SK-N-SH treated with all-trans-retinoic acid at 6 μM for 48 hours (cell line): ENCODE measurements around the gene CXXC5.

ENCODE experiments used
- ATAC-seq: fragments of 200-7000 bp; cut with Tn5 transposase; 3 replicates; pipeline ENCODE4 v1.9.1; 2020; ENCODE audit warnings: mild to moderate bottlenecking, moderate library complexity
- ARNTL ChIP-seq: fragments of 450-650 bp; formaldehyde crosslinking; IDR thresholded peaks from 2 replicates; pipeline ENCODE4 v1.5.0; 2020; ENCODE audit warnings: low read depth, mild to moderate bottlenecking, moderate library complexity, borderline replicate concordance
- BACH2 ChIP-seq: fragments of 250-450 bp; sonication (Bioruptor Pico); IDR thresholded peaks from 2 replicates; pipeline ENCODE4 v1.9.0; 2021; ENCODE audit warnings: mild to moderate bottlenecking, borderline replicate concordance
- ESRRG ChIP-seq: fragments of 250-450 bp; sonication (Bioruptor Pico); IDR thresholded peaks from 2 replicates; pipeline ENCODE4 v1.6.1; 2021; ENCODE audit warnings: mild to moderate bottlenecking
- GLIS3 ChIP-seq: fragments of 250-450 bp; sonication (Bioruptor Pico); IDR thresholded peaks from 2 replicates; pipeline ENCODE4 v1.5.0; 2020; ENCODE audit warnings: mild to moderate bottlenecking, moderate library complexity
- ISL1 ChIP-seq: fragments of 250-450 bp; sonication (Bioruptor Pico); IDR thresholded peaks from 2 replicates; pipeline ENCODE4 v2.1.2; 2022; ENCODE audit warnings: mild to moderate bottlenecking, moderate library complexity
- OSR1 ChIP-seq: fragments of 250-450 bp; sonication (Bioruptor Pico); IDR thresholded peaks from 2 replicates; pipeline ENCODE4 v1.8.0; 2022; ENCODE audit warnings: moderate library complexity, mild to moderate bottlenecking, inconsistent platforms
- PPARA ChIP-seq: fragments of 250-450 bp; sonication (Bioruptor Pico); IDR thresholded peaks from 2 replicates; pipeline ENCODE4 v1.5.0; 2020; ENCODE audit warnings: mild to moderate bottlenecking, borderline replicate concordance
- RARB ChIP-seq: fragments of 250-450 bp; sonication (Bioruptor Pico); IDR thresholded peaks from 2 replicates; pipeline ENCODE4 v1.8.0; 2021; ENCODE audit warnings: mild to moderate bottlenecking, moderate library complexity
- SNAI2 ChIP-seq: fragments of 250-450 bp; sonication (Bioruptor Pico); IDR thresholded peaks from 2 replicates; pipeline ENCODE4 v1.5.0; 2020; ENCODE audit warnings: mild to moderate bottlenecking, moderate library complexity
- TOX ChIP-seq: fragments of 250-450 bp; sonication (Bioruptor Pico); IDR thresholded peaks from 2 replicates; pipeline ENCODE4 v1.8.0; 2021; ENCODE audit warnings: mild to moderate bottlenecking, moderate library complexity, borderline replicate concordance
- ZFP3 ChIP-seq: fragments of 250-450 bp; sonication (Bioruptor Pico); IDR thresholded peaks from 2 replicates; pipeline ENCODE4 v1.5.0; 2020; ENCODE audit warnings: mild to moderate bottlenecking, moderate library complexity
- ZNF565 ChIP-seq: fragments of 450-650 bp; formaldehyde crosslinking; conservative IDR thresholded peaks from 2 replicates; pipeline ENCODE4 v1.5.0; 2020; ENCODE audit warnings: low read depth, mild to moderate bottlenecking, moderate library complexity
- ZNF8 ChIP-seq: fragments of 450-650 bp; formaldehyde crosslinking; IDR thresholded peaks from 2 replicates; pipeline ENCODE4 v1.5.0; 2020; ENCODE audit warnings: mild to moderate bottlenecking, moderate library complexity
- TF ChIP-seq, protein P1 (sequence below): fragments of 250-450 bp; sonication (Bioruptor Pico); IDR thresholded peaks from 2 replicates; pipeline ENCODE4 v1.8.0; 2020; ENCODE audit warnings: mild to moderate bottlenecking, moderate library complexity, borderline replicate concordance
- TF ChIP-seq, protein P2 (sequence below): fragments of 250-450 bp; sonication (Bioruptor Pico); IDR thresholded peaks from 2 replicates; pipeline ENCODE4 v1.8.0; 2021; ENCODE audit warnings: low read depth, mild to moderate bottlenecking, moderate library complexity, borderline replicate concordance
- TF ChIP-seq, protein P3 (sequence below): fragments of 250-450 bp; sonication (Bioruptor Pico); IDR thresholded peaks from 2 replicates; pipeline ENCODE4 v1.5.1; 2021; ENCODE audit warnings: mild to moderate bottlenecking, moderate library complexity
- TF ChIP-seq, protein P4 (sequence below): fragments of 250-450 bp; sonication (Bioruptor Pico); IDR thresholded peaks from 2 replicates; pipeline ENCODE4 v1.5.0; 2020; ENCODE audit warnings: mild to moderate bottlenecking, moderate library complexity
- TF ChIP-seq, protein P5 (sequence below): fragments of 250-450 bp; sonication (Bioruptor Pico); IDR thresholded peaks from 2 replicates; pipeline ENCODE4 v1.5.1; 2020; ENCODE audit warnings: low read depth, mild to moderate bottlenecking, moderate library complexity

The CXXC5 gene

DNA sequence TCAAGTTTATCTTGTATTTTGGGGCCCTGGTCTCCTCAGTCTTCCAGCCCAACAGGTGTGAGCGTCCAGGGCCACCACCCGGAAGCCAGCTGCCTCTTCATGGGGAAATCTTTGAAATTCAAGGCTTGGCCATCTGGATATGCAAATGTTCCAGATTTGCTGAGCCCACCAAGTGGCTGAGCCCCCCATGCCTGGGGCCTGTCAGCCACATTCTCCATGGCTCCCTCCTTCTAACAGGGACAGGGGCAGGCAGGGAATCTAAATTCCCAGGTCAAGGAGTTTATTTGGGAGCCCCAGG lies 14.2 kb upstream of the CXXC5 start (continued):
- TF ChIP-seq, protein P1, sequence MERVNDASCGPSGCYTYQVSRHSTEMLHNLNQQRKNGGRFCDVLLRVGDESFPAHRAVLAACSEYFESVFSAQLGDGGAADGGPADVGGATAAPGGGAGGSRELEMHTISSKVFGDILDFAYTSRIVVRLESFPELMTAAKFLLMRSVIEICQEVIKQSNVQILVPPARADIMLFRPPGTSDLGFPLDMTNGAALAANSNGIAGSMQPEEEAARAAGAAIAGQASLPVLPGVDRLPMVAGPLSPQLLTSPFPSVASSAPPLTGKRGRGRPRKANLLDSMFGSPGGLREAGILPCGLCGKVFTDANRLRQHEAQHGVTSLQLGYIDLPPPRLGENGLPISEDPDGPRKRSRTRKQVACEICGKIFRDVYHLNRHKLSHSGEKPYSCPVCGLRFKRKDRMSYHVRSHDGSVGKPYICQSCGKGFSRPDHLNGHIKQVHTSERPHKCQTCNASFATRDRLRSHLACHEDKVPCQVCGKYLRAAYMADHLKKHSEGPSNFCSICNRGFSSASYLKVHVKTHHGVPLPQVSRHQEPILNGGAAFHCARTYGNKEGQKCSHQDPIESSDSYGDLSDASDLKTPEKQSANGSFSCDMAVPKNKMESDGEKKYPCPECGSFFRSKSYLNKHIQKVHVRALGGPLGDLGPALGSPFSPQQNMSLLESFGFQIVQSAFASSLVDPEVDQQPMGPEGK (CRISPR knock-in tag) = no peak
- TF ChIP-seq OSR1 = no peak

DNA sequence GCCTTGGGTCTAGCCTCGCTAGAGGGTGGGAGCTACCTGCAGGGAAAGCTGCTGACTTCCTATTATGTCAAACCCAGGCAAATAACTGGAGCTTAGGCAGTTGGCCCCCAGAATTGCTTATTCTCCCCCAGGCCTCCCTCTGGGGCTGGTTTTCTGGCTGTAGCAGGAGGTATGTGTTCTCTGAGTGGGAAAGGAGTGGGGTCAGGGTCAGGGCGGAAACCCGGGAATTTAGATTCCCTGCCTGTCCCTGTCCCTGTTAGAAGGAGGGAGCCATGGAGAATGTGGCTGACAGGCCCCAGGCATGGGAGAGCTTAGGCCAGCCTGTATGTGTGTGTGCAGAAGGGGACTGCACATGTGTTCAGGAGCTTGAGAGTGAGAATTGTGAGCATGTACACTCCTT lies 13.6 kb upstream of the CXXC5 start:
- TF ChIP-seq, protein P1 (CRISPR knock-in tag) = no peak
- TF ChIP-seq, protein P2, sequence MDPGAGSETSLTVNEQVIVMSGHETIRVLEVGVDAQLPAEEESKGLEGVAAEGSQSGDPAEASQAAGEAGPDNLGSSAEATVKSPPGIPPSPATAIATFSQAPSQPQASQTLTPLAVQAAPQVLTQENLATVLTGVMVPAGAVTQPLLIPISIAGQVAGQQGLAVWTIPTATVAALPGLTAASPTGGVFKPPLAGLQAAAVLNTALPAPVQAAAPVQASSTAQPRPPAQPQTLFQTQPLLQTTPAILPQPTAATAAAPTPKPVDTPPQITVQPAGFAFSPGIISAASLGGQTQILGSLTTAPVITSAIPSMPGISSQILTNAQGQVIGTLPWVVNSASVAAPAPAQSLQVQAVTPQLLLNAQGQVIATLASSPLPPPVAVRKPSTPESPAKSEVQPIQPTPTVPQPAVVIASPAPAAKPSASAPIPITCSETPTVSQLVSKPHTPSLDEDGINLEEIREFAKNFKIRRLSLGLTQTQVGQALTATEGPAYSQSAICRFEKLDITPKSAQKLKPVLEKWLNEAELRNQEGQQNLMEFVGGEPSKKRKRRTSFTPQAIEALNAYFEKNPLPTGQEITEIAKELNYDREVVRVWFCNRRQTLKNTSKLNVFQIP (CRISPR knock-in tag) = no peak
- TF ChIP-seq RARB (CRISPR knock-in tag) = no peak
- TF ChIP-seq ZNF565 (CRISPR knock-in tag) = no peak
- no peak for TF ChIP-seq TOX
- no peak for TF ChIP-seq ISL1 (CRISPR knock-in tag)
- no peak for TF ChIP-seq ZFP3 (CRISPR knock-in tag)
- no peak for TF ChIP-seq SNAI2
- no peak for ATAC-seq

DNA sequence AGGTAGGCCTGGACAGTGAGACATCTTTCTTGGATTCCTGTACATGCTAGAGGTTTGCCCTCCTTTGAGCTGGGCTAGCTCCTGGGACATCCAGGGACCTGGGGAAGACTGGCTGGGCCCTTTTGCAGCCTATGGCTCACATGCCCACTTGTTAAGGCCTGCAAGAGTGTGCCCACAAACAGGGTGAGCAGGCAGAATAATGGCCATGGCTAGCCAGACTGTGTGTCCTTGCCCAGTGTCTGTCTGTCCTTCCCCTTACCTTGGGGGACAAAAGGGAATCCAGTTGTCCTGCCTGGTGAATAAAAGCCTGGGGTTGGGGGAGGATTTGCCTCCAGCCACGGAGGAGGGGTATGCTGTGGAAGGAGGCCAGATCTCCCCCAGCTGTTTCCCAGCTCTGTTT lies 13.0 kb upstream of the CXXC5 start:
- TF ChIP-seq, protein P3, sequence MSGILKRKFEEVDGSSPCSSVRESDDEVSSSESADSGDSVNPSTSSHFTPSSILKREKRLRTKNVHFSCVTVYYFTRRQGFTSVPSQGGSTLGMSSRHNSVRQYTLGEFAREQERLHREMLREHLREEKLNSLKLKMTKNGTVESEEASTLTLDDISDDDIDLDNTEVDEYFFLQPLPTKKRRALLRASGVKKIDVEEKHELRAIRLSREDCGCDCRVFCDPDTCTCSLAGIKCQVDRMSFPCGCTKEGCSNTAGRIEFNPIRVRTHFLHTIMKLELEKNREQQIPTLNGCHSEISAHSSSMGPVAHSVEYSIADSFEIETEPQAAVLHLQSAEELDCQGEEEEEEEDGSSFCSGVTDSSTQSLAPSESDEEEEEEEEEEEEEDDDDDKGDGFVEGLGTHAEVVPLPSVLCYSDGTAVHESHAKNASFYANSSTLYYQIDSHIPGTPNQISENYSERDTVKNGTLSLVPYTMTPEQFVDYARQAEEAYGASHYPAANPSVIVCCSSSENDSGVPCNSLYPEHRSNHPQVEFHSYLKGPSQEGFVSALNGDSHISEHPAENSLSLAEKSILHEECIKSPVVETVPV (CRISPR knock-in tag) = no peak
- TF ChIP-seq ZNF8 (CRISPR knock-in tag) (no peak), GLIS3 (CRISPR knock-in tag) (no peak), RARB (CRISPR knock-in tag) (no peak), BACH2 (CRISPR knock-in tag) (no peak), ZFP3 (CRISPR knock-in tag) (no peak)
- TF ChIP-seq, protein P4, sequence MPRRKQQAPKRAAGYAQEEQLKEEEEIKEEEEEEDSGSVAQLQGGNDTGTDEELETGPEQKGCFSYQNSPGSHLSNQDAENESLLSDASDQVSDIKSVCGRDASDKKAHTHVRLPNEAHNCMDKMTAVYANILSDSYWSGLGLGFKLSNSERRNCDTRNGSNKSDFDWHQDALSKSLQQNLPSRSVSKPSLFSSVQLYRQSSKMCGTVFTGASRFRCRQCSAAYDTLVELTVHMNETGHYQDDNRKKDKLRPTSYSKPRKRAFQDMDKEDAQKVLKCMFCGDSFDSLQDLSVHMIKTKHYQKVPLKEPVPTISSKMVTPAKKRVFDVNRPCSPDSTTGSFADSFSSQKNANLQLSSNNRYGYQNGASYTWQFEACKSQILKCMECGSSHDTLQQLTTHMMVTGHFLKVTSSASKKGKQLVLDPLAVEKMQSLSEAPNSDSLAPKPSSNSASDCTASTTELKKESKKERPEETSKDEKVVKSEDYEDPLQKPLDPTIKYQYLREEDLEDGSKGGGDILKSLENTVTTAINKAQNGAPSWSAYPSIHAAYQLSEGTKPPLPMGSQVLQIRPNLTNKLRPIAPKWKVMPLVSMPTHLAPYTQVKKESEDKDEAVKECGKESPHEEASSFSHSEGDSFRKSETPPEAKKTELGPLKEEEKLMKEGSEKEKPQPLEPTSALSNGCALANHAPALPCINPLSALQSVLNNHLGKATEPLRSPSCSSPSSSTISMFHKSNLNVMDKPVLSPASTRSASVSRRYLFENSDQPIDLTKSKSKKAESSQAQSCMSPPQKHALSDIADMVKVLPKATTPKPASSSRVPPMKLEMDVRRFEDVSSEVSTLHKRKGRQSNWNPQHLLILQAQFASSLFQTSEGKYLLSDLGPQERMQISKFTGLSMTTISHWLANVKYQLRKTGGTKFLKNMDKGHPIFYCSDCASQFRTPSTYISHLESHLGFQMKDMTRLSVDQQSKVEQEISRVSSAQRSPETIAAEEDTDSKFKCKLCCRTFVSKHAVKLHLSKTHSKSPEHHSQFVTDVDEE (CRISPR knock-in tag) = no peak
- TF ChIP-seq, protein P5, sequence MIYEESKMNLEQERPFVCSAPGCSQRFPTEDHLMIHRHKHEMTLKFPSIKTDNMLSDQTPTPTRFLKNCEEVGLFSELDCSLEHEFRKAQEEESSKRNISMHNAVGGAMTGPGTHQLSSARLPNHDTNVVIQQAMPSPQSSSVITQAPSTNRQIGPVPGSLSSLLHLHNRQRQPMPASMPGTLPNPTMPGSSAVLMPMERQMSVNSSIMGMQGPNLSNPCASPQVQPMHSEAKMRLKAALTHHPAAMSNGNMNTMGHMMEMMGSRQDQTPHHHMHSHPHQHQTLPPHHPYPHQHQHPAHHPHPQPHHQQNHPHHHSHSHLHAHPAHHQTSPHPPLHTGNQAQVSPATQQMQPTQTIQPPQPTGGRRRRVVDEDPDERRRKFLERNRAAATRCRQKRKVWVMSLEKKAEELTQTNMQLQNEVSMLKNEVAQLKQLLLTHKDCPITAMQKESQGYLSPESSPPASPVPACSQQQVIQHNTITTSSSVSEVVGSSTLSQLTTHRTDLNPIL (CRISPR knock-in tag) = no peak
- no peak for ATAC-seq

DNA sequence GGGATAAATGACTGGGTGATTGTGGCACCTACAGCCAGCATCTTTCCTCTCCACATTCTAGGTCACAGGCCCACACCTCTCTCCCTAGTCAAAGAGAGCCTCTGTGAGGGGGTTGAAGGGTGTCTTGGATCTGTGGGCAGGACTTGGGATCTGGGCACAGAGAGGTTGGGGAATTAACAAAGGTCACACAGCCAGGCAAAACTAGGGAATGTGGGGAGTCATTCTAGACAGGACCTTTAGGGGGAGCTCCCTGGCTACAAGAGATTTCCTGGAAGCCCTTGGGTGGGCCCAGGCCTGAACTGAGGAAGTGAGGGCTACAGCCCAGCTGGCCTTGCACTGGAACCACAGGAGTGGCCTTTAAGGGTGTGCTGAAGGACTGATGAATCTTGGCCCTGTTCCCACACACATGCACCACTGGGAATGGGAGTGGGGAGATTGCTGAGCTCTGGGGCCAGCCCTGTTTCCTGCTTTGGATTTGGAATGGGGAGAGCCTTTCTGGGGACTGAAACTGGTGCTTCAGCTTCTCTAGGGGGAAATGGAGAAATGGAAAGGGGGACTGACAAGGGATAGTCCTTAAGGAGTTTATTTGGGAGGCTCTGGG lies 12.4 kb upstream of the CXXC5 start:
- peak; percentile 36 for ATAC-seq
- TF ChIP-seq, protein P4 (CRISPR knock-in tag) = no peak
- TF ChIP-seq ESRRG (CRISPR knock-in tag) (no peak), ARNTL (CRISPR knock-in tag) (no peak), GLIS3 (CRISPR knock-in tag) (peak; percentile 69; the same call in 1 of the 2 replicates), PPARA (CRISPR knock-in tag) (no peak)
- TF ChIP-seq, protein P5 (CRISPR knock-in tag) = 0 out of 2 replicates have a peak, but pooled peaks have one; percentile 44
- TF ChIP-seq, protein P3 (CRISPR knock-in tag) = no peak
